A549 (cell line): Measurements from ENCODE around the gene TCEAL6. TPM values are rescaled to one million over a fixed set of nuclear protein-coding genes. Genes with fewer than 3 reads are reported as not detected.
A peak's percentile ranks its signal among the peaks of the same experiment; 100 is the strongest.

Experiments used
- ATAC-seq, 2 experiments: fragments of 200-7000 bp in 1 of 2; fragments of >200 bp in 1 of 2; cut with Nextera tagmentation in 1 of 2; cut with Tn5 transposase in 1 of 2; 3 replicates each; pipeline versions ENCODE4 v1.8.0 to v1.9.1; 2018 to 2020; ENCODE audit warnings: mild to moderate bottlenecking in 1 of 2, moderate library complexity in 1 of 2
- CTCF ChIA-PET: fragments of 300-600 bp; sonication (Branson Sonifier 250); formaldehyde crosslinking; extraction: SDS; loops from one replicate; lab custom pipeline; 2021; ENCODE audit warnings: antibody characterized with exemption, inconsistent platforms; lab: Yijun Ruan, JAX
- POLR2A ChIA-PET: fragments of 350-600 bp; formaldehyde crosslinking; extraction: SDS; loops from one replicate; lab custom pipeline; 2021; ENCODE audit warnings: antibody characterized with exemption, inconsistent platforms; lab: Yijun Ruan, JAX
- DNase-seq, 2 experiments: peaks; one replicate each; pipeline versions ENCODE4 v3.0.0 to v3.0.0-alpha.2; 2011 to 2016; ENCODE audit warnings: low read depth in 1 of 2, low spot score in 1 of 2
- FAIRE-seq: peaks from 2 replicates; lab custom pipeline; 2011; peaks lifted over from hg19 to GRCh38; lab: Jason Lieb, UNC
- H3K27ac ChIP-seq, 2 experiments: fragments of >200 bp; sonication (Bioruptor Twin); formaldehyde crosslinking; 3 replicates each; pipeline ENCODE4 v1.5.1; 2016 to 2017
- H3K4me1 ChIP-seq: fragments of >200 bp; sonication (Bioruptor Twin); formaldehyde crosslinking; 3 replicates; pipeline ENCODE4 v1.6.1; 2016
- H3K4me2 ChIP-seq: fragments of >200 bp; sonication (Bioruptor Twin); formaldehyde crosslinking; 3 replicates; pipeline ENCODE4 v1.6.1; 2016
- H3K4me3 ChIP-seq: fragments of >200 bp; sonication (Bioruptor Twin); formaldehyde crosslinking; 3 replicates; pipeline ENCODE4 v1.5.1; 2016
- H3K9me3 ChIP-seq: fragments of >200 bp; sonication (Bioruptor Twin); formaldehyde crosslinking; 3 replicates; pipeline ENCODE4 v1.6.1; 2016
- BHLHE40 ChIP-seq: IDR thresholded peaks from 2 replicates; pipeline ENCODE4 v1.6.1; 2012; ENCODE audit warnings: low read depth, low read length, inconsistent platforms
- CBX2 ChIP-seq: fragments of 200-600 bp; sonication (generic); IDR thresholded peaks from 2 replicates; pipeline ENCODE4 v1.6.1; 2016; ENCODE audit warnings: low read depth, mild to moderate bottlenecking, borderline replicate concordance
- CEBPB ChIP-seq, 2 experiments: fragments of >200 bp in 1 of 2; sonication (Bioruptor Twin) in 1 of 2; formaldehyde crosslinking in 1 of 2; IDR thresholded peaks; 2 replicates each; pipeline ENCODE4 v1.6.1; 2012 to 2016
- CHD2 ChIP-seq: fragments of 150-350 bp; IDR thresholded peaks from 2 replicates; pipeline ENCODE4 v1.6.1; 2014; ENCODE audit warnings: low read length; ENCODE audit not compliant: partially characterized antibody
- CHD4 ChIP-seq: fragments of 200-600 bp; sonication (generic); IDR thresholded peaks from 2 replicates; pipeline ENCODE4 v1.6.1; 2016; ENCODE audit warnings: antibody characterized with exemption, mild to moderate bottlenecking, borderline replicate concordance
- CTCF ChIP-seq: fragments of >200 bp; sonication (Bioruptor Twin); formaldehyde crosslinking; IDR thresholded peaks from 3 replicates; pipeline ENCODE4 v1.5.1; 2016
- E2F6 ChIP-seq: IDR thresholded peaks from 2 replicates; pipeline ENCODE4 v1.6.1; 2012; ENCODE audit warnings: low read depth, borderline replicate concordance
- EP300 ChIP-seq, 2 experiments: fragments of >200 bp; sonication (Bioruptor Twin); formaldehyde crosslinking; IDR thresholded peaks; 2 replicates in 1 of 2; 3 replicates in 1 of 2; pipeline ENCODE4 v1.6.1; 2016 to 2017
- FOSB ChIP-seq: fragments of 250-450 bp; sonication (Bioruptor Pico); IDR thresholded peaks from 2 replicates; pipeline ENCODE4 v1.5.0; 2020; ENCODE audit warnings: mild to moderate bottlenecking, moderate library complexity
- FOSL2 ChIP-seq, 2 experiments: fragments of 450-650 bp in 1 of 2; fragments of >200 bp in 1 of 2; sonication (Bioruptor Twin) in 1 of 2; formaldehyde crosslinking; IDR thresholded peaks; 2 replicates each; pipeline versions ENCODE4 v1.5.0 to v1.6.1; 2016 to 2020; ENCODE audit warnings: mild to moderate bottlenecking in 1 of 2, moderate library complexity in 1 of 2
- HOXA7 ChIP-seq: fragments of 250-450 bp; sonication (Bioruptor Pico); IDR thresholded peaks from 2 replicates; pipeline ENCODE4 v1.5.0; 2020; ENCODE audit warnings: mild to moderate bottlenecking, moderate library complexity
- HOXB5 ChIP-seq: fragments of 250-450 bp; sonication (Bioruptor Pico); IDR thresholded peaks from 2 replicates; pipeline ENCODE4 v1.5.0; 2020; ENCODE audit warnings: mild to moderate bottlenecking, moderate library complexity
- JUN ChIP-seq, 2 experiments: fragments of >200 bp; sonication (Bioruptor Twin); formaldehyde crosslinking; IDR thresholded peaks; 2 replicates in 1 of 2; 3 replicates in 1 of 2; pipeline ENCODE4 v1.6.1; 2016 to 2017
- JUNB ChIP-seq: fragments of >200 bp; sonication (Bioruptor Twin); formaldehyde crosslinking; IDR thresholded peaks from 2 replicates; pipeline ENCODE4 v1.6.1; 2016
- MAX ChIP-seq: IDR thresholded peaks from 2 replicates; pipeline ENCODE4 v1.6.1; 2012
- MAZ ChIP-seq: fragments of 150-350 bp; IDR thresholded peaks from 2 replicates; pipeline ENCODE4 v1.6.1; 2014; ENCODE audit warnings: antibody characterized with exemption, low read depth, low read length, borderline replicate concordance
- MYC ChIP-seq: IDR thresholded peaks from 2 replicates; pipeline ENCODE4 v1.6.1; 2012; ENCODE audit warnings: mild to moderate bottlenecking, inconsistent platforms, low read length, improper control_type of control experiment, borderline replicate concordance
- PHF8 ChIP-seq: fragments of 200-600 bp; sonication (generic); IDR thresholded peaks from 2 replicates; pipeline ENCODE4 v1.6.1; 2016; ENCODE audit warnings: low read depth, mild to moderate bottlenecking, antibody characterized with exemption, moderate library complexity, borderline replicate concordance
- POLR2AphosphoS2 ChIP-seq: conservative IDR thresholded peaks from 2 replicates; pipeline ENCODE4 v1.6.1; 2012; ENCODE audit warnings: low read length, improper control_type of control experiment, inconsistent platforms
- RAD21 ChIP-seq, 2 experiments: fragments of >200 bp in 1 of 2; sonication (Bioruptor Twin) in 1 of 2; formaldehyde crosslinking in 1 of 2; IDR thresholded peaks in 1 of 2; conservative IDR thresholded peaks in 1 of 2; 2 replicates in 1 of 2; 3 replicates in 1 of 2; pipeline ENCODE4 v1.6.1; 2012 to 2018; ENCODE audit warnings: inconsistent platforms in 1 of 2
- REST ChIP-seq: fragments of 200-600 bp; sonication (generic); IDR thresholded peaks from 2 replicates; pipeline ENCODE4 v1.6.1; 2016; ENCODE audit warnings: antibody characterized with exemption, mild to moderate bottlenecking, moderate library complexity
- SMC3 ChIP-seq: fragments of >200 bp; sonication (Bioruptor Twin); formaldehyde crosslinking; IDR thresholded peaks from 3 replicates; pipeline ENCODE4 v1.6.1; 2018; ENCODE audit warnings: inconsistent platforms
- TFCP2L1 ChIP-seq: fragments of 250-450 bp; sonication (Bioruptor Pico); IDR thresholded peaks from 2 replicates; pipeline ENCODE4 v1.5.0; 2021; ENCODE audit warnings: mild to moderate bottlenecking
- TP53 ChIP-seq: fragments of 250-450 bp; sonication (Bioruptor Pico); IDR thresholded peaks from 2 replicates; pipeline ENCODE4 v1.5.0; 2021; ENCODE audit warnings: mild to moderate bottlenecking, moderate library complexity
- ZC3H11A ChIP-seq: fragments of 450-650 bp; IDR thresholded peaks from 2 replicates; pipeline ENCODE4 v1.6.1; 2014; ENCODE audit warnings: antibody characterized with exemption, mild to moderate bottlenecking
- ZFP36 ChIP-seq: fragments of 450-650 bp; IDR thresholded peaks from 2 replicates; pipeline ENCODE4 v1.6.1; 2014; ENCODE audit warnings: borderline replicate concordance; ENCODE audit not compliant: partially characterized antibody
- ZNF302 ChIP-seq: fragments of 250-450 bp; sonication (Bioruptor Pico); IDR thresholded peaks from 2 replicates; pipeline ENCODE4 v1.9.0; 2021; ENCODE audit warnings: inconsistent platforms, mild to moderate bottlenecking, moderate library complexity
- WGBS: methylation state at CpG from one replicate; pipeline ENCODE4 v1.1.6; 2017; ENCODE audit errors: missing lambda C conversion rate; 5-methylcytosine and 5-hydroxymethylcytosine counted together
- polyA plus RNA-seq, 4 experiments: library from polyadenylated mRNA; depleted of rRNA in 3 of 4; stranded (reverse); fragments of >200 nt; fragmentation: RNase III in 1 of 4; extraction: RNeasy Plus Mini Kit Qiagen cat#74134 plus additional on column Dnase treatment in 1 of 4; gene quantifications; 2 replicates in 3 of 4; 3 replicates in 1 of 4; pipeline ENCODE4 v1.2.3, GENCODE V29; 2011 to 2017

TCEAL6 gene
- polyA plus RNA-seq, 2 of the 4 experiments (the other 2 are of a cell fraction): not detected

GRCh38 chrX:102138064-102138463 is 4.2 kb downstream of the TCEAL6 start:
- TF ChIP-seq FOSB (no peak), REST (peak; percentile 71; the same call in 1 of the 2 replicates)
- TF ChIP-seq, all 56 proteins: peak for 1
- H3K4me3 ChIP-seq: no peak overlapping the region
- ChIA-PET POLR2A (no interaction called here), CTCF (no interaction called here)
- FAIRE-seq: no peak
- ATAC-seq: no peak
- H3K4me1 ChIP-seq: no peaks in the 10 kb centered on the region
- 21% methylated on average over 4 of the region's 4 CpGs for WGBS
- H3K27ac ChIP-seq: no peak overlapping the region
- DNase-seq: no peak
- no peaks in the 10 kb centered on the region for H3K9me3 ChIP-seq
- H3K4me2 ChIP-seq: no peak overlapping the region

- DNase-seq (peak in 1 of 2 experiments; percentile 4), ATAC-seq (no peak), FAIRE-seq (peak; percentile 80)
- CTCF ChIA-PET: interaction anchor here (0.6 to 1.1 kb wide), 2 partner anchors 10 to 965 kb away, joined by 3 read pairs; no protein-coding TSS in a partner anchor
- POLR2A ChIA-PET: no interaction called here
- H3K4me2 ChIP-seq: no peak overlapping the region
- H3K4me1 ChIP-seq: no peaks in the 10 kb centered on the region
- TF ChIP-seq POLR2AphosphoS2 (no peak), EP300 (IDR thresholded peaks at IDR 0.05) (no peak), HOXA7 (no peak), HOXB5 (CRISPR knock-in tag) (no peak), MAZ (no peak), CHD2 (no peak), E2F6 (no peak), ZC3H11A (no peak), FOSB (no peak), BHLHE40 (no peak), ZNF302 (no peak), JUNB (no peak), CEBPB (IDR thresholded peaks at IDR 0.05) (no peak), REST (no peak), MAX (no peak), TFCP2L1 (CRISPR knock-in tag) (no peak), CHD4 (no peak), MYC (no peak), CTCF (peak; percentile 40; the same call in 2 of the 3 replicates), PHF8 (no peak), TP53 (CRISPR knock-in tag) (no peak), JUN (IDR thresholded peaks at IDR 0.05) (no peak), FOSL2 (IDR thresholded peaks at IDR 0.05) (no peak), FOSL2 (CRISPR knock-in tag; IDR thresholded peaks at IDR 0.05) (no peak), SMC3 (peak; percentile 32; the same call in 2 of the 3 replicates), CBX2 (no peak), RAD21 (conservative IDR thresholded peaks at IDR 0.05 in 1 of 2, IDR thresholded peaks at IDR 0.05 in 1 of 2) (peak; percentile 21 to 24; a peak in 1 of 5 replicates), ZFP36 (no peak)
- H3K9me3 ChIP-seq: no peaks in the 10 kb centered on the region
- H3K27ac ChIP-seq: no peak overlapping the region
- 4% methylated on average over 1 of the region's 1 CpG for WGBS
- H3K4me3 ChIP-seq: no peak overlapping the region
Observed at GRCh38 chrX:102129473-102129872, 12.8 kb downstream of the TCEAL6 start.
